22Rv1 (cell line): ENCODE measurements around the gene WDR27.

Source experiments
- CTCF ChIP-seq: fragments of 450-650 bp; IDR thresholded peaks from 2 replicates; pipeline ENCODE4 v1.5.1; 2017; ENCODE audit warnings: mild to moderate bottlenecking
- ZFX ChIP-seq: fragments of 450-650 bp; IDR thresholded peaks from 2 replicates; pipeline ENCODE4 v1.6.1; 2017; ENCODE audit warnings: antibody characterized with exemption, borderline replicate concordance

DNA sequence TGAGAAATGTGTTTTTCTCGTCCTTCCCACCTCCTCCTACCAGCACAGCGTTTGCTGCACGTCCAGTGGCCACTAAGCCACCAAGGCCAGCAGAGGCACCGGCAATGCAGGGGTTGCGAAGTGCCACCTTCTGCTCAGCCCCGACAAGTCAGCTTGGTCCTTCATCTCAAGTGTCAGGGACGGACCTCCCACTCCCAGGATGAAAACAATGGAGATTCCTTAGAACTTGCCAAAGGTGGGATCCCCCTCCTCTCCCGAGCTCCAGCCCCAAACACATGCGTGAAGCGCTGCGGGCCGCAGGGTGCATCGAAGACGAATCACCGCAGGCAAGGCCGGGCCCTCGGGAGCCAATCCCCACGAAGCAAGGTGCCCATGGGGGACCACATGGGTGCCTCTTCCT lies 60.8 kb downstream of the WDR27 start:
- TF ChIP-seq CTCF (no peak), ZFX (no peak)
